Measurements from ENCODE around the gene MAP3K13.
"Not testable (repeated sequence)": the region's sequence is repeated elsewhere in the genome, so short reads cannot be mapped to it uniquely, and the experiment has no call there.

The MAP3K13 gene

GRCh38 chr3:185473290-185473815 lies 110.4 kb downstream of the MAP3K13 start:
- intact Hi-C loops (cut with DNase I; ENCODE audit: low total_unique reads), result no loop called here
- H3K27ac ChIP-seq, result no peak overlapping the region
- no peak for DNase-seq
- H3K36me3 ChIP-seq, result peaks cover 28 to 75% (median 40%) of the 10 kb centered on the region in 3 donors
- no peak for TF ChIP-seq CTCF (IDR thresholded peaks at IDR 0.05)
- no peak overlapping the region for H3K4me3 ChIP-seq
- no peaks in the 10 kb centered on the region for H3K27me3 ChIP-seq
- no peaks in the 10 kb centered on the region for H3K4me1 ChIP-seq
- no peaks in the 10 kb centered on the region for H3K9me3 ChIP-seq

- peaks cover 29 to 75% (median 33%) of the 10 kb centered on the region in 3 donors for H3K36me3 ChIP-seq
Observed at GRCh38 chr3:185474922-185475321, 112.0 kb downstream of the MAP3K13 start.

DNA sequence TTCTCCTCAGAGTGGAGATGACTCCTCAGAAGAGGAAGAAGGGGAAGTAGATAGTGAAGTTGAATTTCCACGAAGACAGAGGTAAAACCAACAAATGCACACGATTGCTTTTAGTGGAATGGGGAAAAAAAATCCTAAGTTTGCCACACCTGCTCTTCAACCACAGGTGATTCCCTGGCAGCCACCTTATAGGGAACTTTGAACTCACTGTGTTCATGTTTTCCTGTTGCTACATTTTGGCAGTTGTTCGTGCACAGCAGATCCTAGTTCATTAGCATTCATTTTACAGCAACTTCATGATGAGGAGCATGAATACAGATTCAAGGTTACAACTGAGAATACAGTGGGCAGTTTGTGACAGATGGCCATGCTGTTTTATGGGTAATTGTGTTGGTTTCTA lies 114.4 kb downstream of the MAP3K13 start:
- TF ChIP-seq CTCF (IDR thresholded peaks at IDR 0.05), result no peak
- H3K4me3 ChIP-seq, result no peak overlapping the region
- peaks cover 29 to 97% (median 55%) of the 10 kb centered on the region in 3 donors for H3K36me3 ChIP-seq
- H3K27me3 ChIP-seq, result no peaks in the 10 kb centered on the region
- no peaks in the 10 kb centered on the region for H3K4me1 ChIP-seq
- H3K9me3 ChIP-seq, result no peaks in the 10 kb centered on the region
- DNase-seq, result no peak
- intact Hi-C loops (cut with DNase I; ENCODE audit: low total_unique reads), result no loop called here
- no peak overlapping the region for H3K27ac ChIP-seq

More at GRCh38 chr3:185474922-185475321, 112.0 kb downstream of the MAP3K13 start:
- intact Hi-C loops (cut with DNase I; ENCODE audit: low total_unique reads); H3K4me1 ChIP-seq; H3K27me3 ChIP-seq; H3K4me3 ChIP-seq; H3K9me3 ChIP-seq; H3K27ac ChIP-seq; DNase-seq: not testable (repeated sequence)

DNA sequence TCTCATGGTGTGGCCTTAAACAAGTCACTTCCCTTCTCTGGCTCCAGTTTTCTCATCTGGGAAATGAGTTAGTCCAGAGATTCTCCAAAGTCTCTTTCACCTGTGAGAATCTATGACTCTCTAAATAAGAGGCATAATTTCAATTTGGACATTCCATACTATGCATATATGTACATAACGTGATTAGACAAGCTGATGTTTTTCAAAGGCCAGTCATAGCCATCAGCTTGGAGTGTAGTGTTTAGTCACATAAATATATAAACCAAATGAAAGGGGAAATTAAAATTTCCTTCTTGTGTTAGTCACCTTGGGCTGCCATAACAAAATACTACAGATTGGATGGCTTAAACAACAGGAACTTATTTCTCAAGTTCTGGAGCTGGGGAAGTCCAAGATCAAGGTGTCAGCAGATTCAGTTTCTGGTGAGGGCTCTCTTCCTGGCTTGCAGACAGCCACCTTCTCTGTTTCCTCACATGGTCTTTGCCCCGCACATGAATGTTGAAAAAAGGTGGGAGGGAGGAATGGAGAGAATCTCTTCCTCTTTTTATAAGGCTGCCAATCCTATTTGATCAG lies 116.5 kb downstream of the MAP3K13 start:
- TF ChIP-seq CTCF (IDR thresholded peaks at IDR 0.05), result no peak
- Histone ChIP-seq H3K4me1 (no peaks in the 10 kb centered on the region), H3K36me3 (peaks cover 24 to 92% (median 41%) of the 10 kb centered on the region in 3 donors), H3K27ac (no peak overlapping the region), H3K9me3 (no peaks in the 10 kb centered on the region), H3K27me3 (no peaks in the 10 kb centered on the region), H3K4me3 (no peak overlapping the region)
- no peak for DNase-seq
- intact Hi-C loops (cut with DNase I; ENCODE audit: low total_unique reads), result no loop called here

DNA sequence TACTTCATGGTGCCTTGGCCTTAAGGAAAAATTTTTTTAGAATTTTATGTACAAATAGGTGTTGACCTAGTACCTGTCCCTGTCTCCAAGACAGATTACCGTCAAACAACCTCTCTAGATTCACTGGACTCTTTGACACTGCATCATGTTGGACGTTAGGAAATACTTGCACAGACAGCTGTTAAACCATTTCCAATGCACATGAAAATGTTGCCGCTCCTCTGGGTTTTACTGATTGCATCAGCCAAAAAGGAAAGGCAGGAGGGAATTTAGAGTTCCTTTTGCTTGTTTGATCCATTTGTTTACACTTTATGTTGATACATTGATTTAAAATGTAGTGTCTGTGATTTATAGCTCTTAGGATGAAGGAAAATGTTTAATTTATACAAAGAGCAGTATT lies 121.4 kb downstream of the MAP3K13 start:
- H3K36me3 ChIP-seq, result peaks cover 19 to 78% (median 64%) of the 10 kb centered on the region in 3 donors
- no peaks in the 10 kb centered on the region for H3K27me3 ChIP-seq
- TF ChIP-seq CTCF (IDR thresholded peaks at IDR 0.05), result no peak
- no peak for DNase-seq
- no peak overlapping the region for H3K27ac ChIP-seq
- no peaks in the 10 kb centered on the region for H3K9me3 ChIP-seq
- H3K4me3 ChIP-seq, result no peak overlapping the region
- H3K4me1 ChIP-seq, result no peaks in the 10 kb centered on the region
- intact Hi-C loops (cut with DNase I; ENCODE audit: low total_unique reads), result no loop called here

GRCh38 chr3:185486394-185486793 lies 123.5 kb downstream of the MAP3K13 start:
- Histone ChIP-seq H3K27me3 (no peaks in the 10 kb centered on the region), H3K9me3 (no peaks in the 10 kb centered on the region), H3K27ac (no peak overlapping the region), H3K4me1 (no peaks in the 10 kb centered on the region), H3K36me3 (peaks cover 15 to 77% (median 62%) of the 10 kb centered on the region in 3 donors), H3K4me3 (no peak overlapping the region)
- DNase-seq, result no peak
- TF ChIP-seq CTCF (IDR thresholded peaks at IDR 0.05), result no peak
- intact Hi-C loops (cut with DNase I; ENCODE audit: low total_unique reads), result no loop called here
